GM23338 (cell line): ENCODE data around the gene CD70. TPM values are rescaled to one million over a fixed set of nuclear protein-coding genes. Genes with fewer than 3 reads are reported as not detected.

ENCODE experiments used
- ATAC-seq: fragments of 200-7000 bp; cut with Tn5 transposase; 3 replicates; pipeline ENCODE4 v1.9.1; 2020
- DNase-seq: peaks from one replicate; pipeline ENCODE4 v3.0.0-alpha.2; 2015; ENCODE audit warnings: low spot score
- H2AFZ ChIP-seq: fragments of 200-600 bp; sonication (generic); 2 replicates; pipeline ENCODE4 v1.8.0; 2016; ENCODE audit warnings: antibody characterized with exemption, mild to moderate bottlenecking, moderate library complexity
- H3F3A ChIP-seq: fragments of 200-600 bp; sonication (generic); replicated peaks from 2 replicates; pipeline ENCODE4 v1.8.0; 2017; ENCODE audit warnings: antibody characterized with exemption, mixed run types, low read depth
- H3K27ac ChIP-seq: fragments of 200-600 bp; sonication (generic); 2 replicates; pipeline ENCODE4 v1.6.1; 2016; ENCODE audit warnings: low read depth
- H3K27me3 ChIP-seq: fragments of 200-600 bp; sonication (generic); 2 replicates; pipeline ENCODE4 v1.8.0; 2016; ENCODE audit warnings: mild to moderate bottlenecking, mixed run types, moderate library complexity; ENCODE audit not compliant: insufficient read depth
- H3K36me3 ChIP-seq: fragments of 200-600 bp; sonication (generic); 2 replicates; pipeline ENCODE4 v1.8.0; 2016; ENCODE audit warnings: mild to moderate bottlenecking; ENCODE audit not compliant: insufficient read depth
- H3K4me1 ChIP-seq: fragments of 200-600 bp; sonication (generic); 2 replicates; pipeline ENCODE4 v1.8.0; 2016; ENCODE audit warnings: mild to moderate bottlenecking, moderate library complexity; ENCODE audit not compliant: insufficient read depth
- H3K4me2 ChIP-seq: fragments of 200-600 bp; sonication (generic); 2 replicates; pipeline ENCODE4 v1.7.1; 2017; ENCODE audit warnings: mixed run types
- H3K4me3 ChIP-seq: fragments of 200-600 bp; sonication (generic); 2 replicates; pipeline ENCODE4 v1.6.1; 2016; ENCODE audit warnings: mixed run types
- H3K79me2 ChIP-seq: fragments of 200-600 bp; sonication (generic); replicated peaks from 2 replicates; pipeline ENCODE4 v1.8.0; 2017; ENCODE audit warnings: mild to moderate bottlenecking; ENCODE audit not compliant: insufficient read depth
- H3K9me2 ChIP-seq: fragments of 200-600 bp; sonication (generic); 2 replicates; pipeline ENCODE4 v1.8.0; 2017; ENCODE audit not compliant: insufficient read depth
- H4K20me1 ChIP-seq: fragments of 200-600 bp; sonication (generic); replicated peaks from 2 replicates; pipeline ENCODE4 v1.8.0; 2017; ENCODE audit warnings: mild to moderate bottlenecking; ENCODE audit not compliant: insufficient read depth
- H3K27ac Mint-ChIP-seq: 2 replicates; pipeline ENCODE4 v1.8.0; 2020; ENCODE audit warnings: inconsistent platforms, mild to moderate bottlenecking, moderate library complexity, mixed read lengths
- H3K27me3 Mint-ChIP-seq: 3 replicates; pipeline ENCODE4 v1.8.0; 2022; ENCODE audit warnings: low read depth, mild to moderate bottlenecking, moderate library complexity, mixed read lengths, inconsistent platforms; ENCODE audit not compliant: insufficient read depth, poor library complexity
- H3K36me3 Mint-ChIP-seq: 3 replicates; pipeline ENCODE4 v1.8.0; 2021; ENCODE audit warnings: low read depth, mild to moderate bottlenecking, inconsistent platforms, moderate library complexity, mixed read lengths
- H3K4me1 Mint-ChIP-seq: 3 replicates; pipeline ENCODE4 v1.8.0; 2020; ENCODE audit warnings: mild to moderate bottlenecking, inconsistent platforms, mixed read lengths
- H3K4me3 Mint-ChIP-seq: 3 replicates; pipeline ENCODE4 v1.8.0; 2021; ENCODE audit warnings: moderate library complexity, mild to moderate bottlenecking, inconsistent platforms, mixed read lengths
- H3K9me3 Mint-ChIP-seq: 3 replicates; pipeline ENCODE4 v1.8.0; 2020; ENCODE audit warnings: moderate library complexity, mild to moderate bottlenecking, inconsistent platforms, mixed read lengths
- CREB1 ChIP-seq: fragments of 250-450 bp; sonication (Bioruptor Pico); IDR thresholded peaks from 2 replicates; pipeline ENCODE4 v1.5.0; 2020; ENCODE audit warnings: low read depth, mild to moderate bottlenecking, moderate library complexity
- EZH2 ChIP-seq: fragments of 200-600 bp; sonication (generic); IDR thresholded peaks from one replicate; pipeline ENCODE4 v1.8.0; 2017; ENCODE audit warnings: antibody characterized with exemption, mild to moderate bottlenecking, low read depth; ENCODE audit not compliant: unreplicated experiment
- EZH2phosphoT487 ChIP-seq: fragments of 200-600 bp; sonication (generic); IDR thresholded peaks from one replicate; pipeline ENCODE4 v1.8.1; 2018; ENCODE audit warnings: antibody characterized with exemption; ENCODE audit not compliant: unreplicated experiment
- JUNB ChIP-seq: IDR thresholded peaks from one replicate; pipeline ENCODE4 v1.6.1; 2016; ENCODE audit warnings: antibody characterized with exemption; ENCODE audit not compliant: unreplicated experiment
- NANOG ChIP-seq: IDR thresholded peaks from 2 replicates; pipeline ENCODE4 v1.6.1; 2016; ENCODE audit warnings: antibody characterized with exemption, borderline replicate concordance
- POLR2AphosphoS5 ChIP-seq: IDR thresholded peaks from 2 replicates; pipeline ENCODE4 v1.6.1; 2016; ENCODE audit warnings: antibody characterized with exemption, low read depth
- STAT1 ChIP-seq: IDR thresholded peaks from one replicate; pipeline ENCODE4 v1.6.1; 2016; ENCODE audit warnings: antibody characterized with exemption; ENCODE audit not compliant: unreplicated experiment
- ZNF114 ChIP-seq: fragments of 250-450 bp; sonication (Bioruptor Pico); IDR thresholded peaks from 2 replicates; pipeline ENCODE4 v1.5.0; 2020; ENCODE audit warnings: mild to moderate bottlenecking, moderate library complexity
- ZNF331 ChIP-seq: fragments of 250-450 bp; sonication (Bioruptor Pico); IDR thresholded peaks from 2 replicates; pipeline ENCODE4 v1.5.0; 2020; ENCODE audit warnings: low read depth, mild to moderate bottlenecking, moderate library complexity
- polyA plus RNA-seq: library from polyadenylated mRNA; unstranded; fragments of >200 nt; fragmentation: Nextera tagmentation; extraction: Ambion mirVana; gene quantifications from 2 replicates; pipeline ENCODE4 v1.2.1, GENCODE V29; 2016
- total RNA-seq: library from RNA; depleted of rRNA; stranded (reverse); fragments of >200 nt; shearing (Covaris generic); gene quantifications from 2 replicates; pipeline ENCODE4 v1.2.3, GENCODE V29; 2014
- TF ChIP-seq, protein P1 (sequence below): IDR thresholded peaks from 2 replicates; pipeline ENCODE4 v1.6.1; 2016; ENCODE audit warnings: antibody characterized with exemption
- TF ChIP-seq, protein P2 (sequence below): fragments of 250-450 bp; sonication (Bioruptor Pico); IDR thresholded peaks from 2 replicates; pipeline ENCODE4 v1.5.0; 2020; ENCODE audit warnings: mild to moderate bottlenecking, moderate library complexity
- TF ChIP-seq, protein P3 (sequence below), 2 experiments: fragments of 200-600 bp in 1 of 2; sonication (generic) in 1 of 2; conservative IDR thresholded peaks; 2 replicates each; pipeline versions ENCODE4 v1.5.1 to v1.6.1; 2016 to 2017; ENCODE audit warnings: antibody characterized with exemption in 2 of 2, low read depth in 2 of 2, mild to moderate bottlenecking in 2 of 2, moderate library complexity in 1 of 2
- TF ChIP-seq, protein P4 (sequence below): IDR thresholded peaks from one replicate; pipeline ENCODE4 v1.6.1; 2018; ENCODE audit warnings: antibody characterized with exemption; ENCODE audit not compliant: unreplicated experiment

CD70 gene
- total and polyA plus RNA-seq, 2 experiments from 2014 or later, result 2.0 to 7.3 TPM

DNA sequence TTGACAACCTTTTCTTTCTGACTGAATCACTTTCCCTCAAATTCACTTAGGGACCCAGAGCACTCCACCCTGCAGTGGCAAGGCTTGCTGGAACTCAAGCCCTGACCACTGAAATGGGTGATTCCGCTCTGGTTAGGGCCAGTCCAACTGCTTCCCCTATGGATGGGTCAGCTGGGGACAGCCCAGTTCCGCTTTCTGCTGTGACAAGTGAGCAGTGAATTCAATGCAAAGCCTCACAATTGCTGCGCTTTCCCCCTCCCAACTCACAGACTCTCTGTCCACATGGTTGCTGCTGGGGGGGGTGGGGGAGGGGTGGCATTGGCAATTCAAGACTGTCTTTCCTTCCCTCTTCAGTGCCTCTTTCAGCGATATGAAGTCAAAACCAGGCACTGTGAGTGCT lies 18.7 kb downstream of the CD70 start:
- peak; percentile 9 for DNase-seq
- Histone ChIP-seq H3K79me2 (no peaks in the 10 kb centered on the region), H2AFZ (peak overlapping the region; percentile 85; the same call in 1 of the 2 replicates), H3K4me1 (peaks cover 19% of the 10 kb centered on the region), H3K4me3 (no peak overlapping the region), H3K27me3 (no peaks in the 10 kb centered on the region), H3K4me2 (no peak overlapping the region), H4K20me1 (no peaks in the 10 kb centered on the region), H3K27ac (no peak overlapping the region), H3F3A (no peaks in the 10 kb centered on the region), H3K9me2 (no peaks in the 10 kb centered on the region; the same call in 1 of the 2 replicates), H3K36me3 (no peaks in the 10 kb centered on the region)
- Mint-ChIP-seq H3K9me3 (peaks cover 53% of the 10 kb centered on the region), H3K27me3 (no peaks in the 10 kb centered on the region), H3K36me3 (peaks cover 9% of the 10 kb centered on the region; the same call in 1 of the 3 replicates), H3K4me1 (no peaks in the 10 kb centered on the region), H3K27ac (no peak overlapping the region), H3K4me3 (no peak overlapping the region)
- TF ChIP-seq NANOG (no peak), STAT1 (no peak), EZH2phosphoT487 (no peak), ZNF114 (no peak), EZH2 (no peak), CREB1 (CRISPR knock-in tag) (no peak), POLR2AphosphoS5 (no peak), ZNF331 (CRISPR knock-in tag) (no peak), JUNB (no peak)
- TF ChIP-seq, protein P1, sequence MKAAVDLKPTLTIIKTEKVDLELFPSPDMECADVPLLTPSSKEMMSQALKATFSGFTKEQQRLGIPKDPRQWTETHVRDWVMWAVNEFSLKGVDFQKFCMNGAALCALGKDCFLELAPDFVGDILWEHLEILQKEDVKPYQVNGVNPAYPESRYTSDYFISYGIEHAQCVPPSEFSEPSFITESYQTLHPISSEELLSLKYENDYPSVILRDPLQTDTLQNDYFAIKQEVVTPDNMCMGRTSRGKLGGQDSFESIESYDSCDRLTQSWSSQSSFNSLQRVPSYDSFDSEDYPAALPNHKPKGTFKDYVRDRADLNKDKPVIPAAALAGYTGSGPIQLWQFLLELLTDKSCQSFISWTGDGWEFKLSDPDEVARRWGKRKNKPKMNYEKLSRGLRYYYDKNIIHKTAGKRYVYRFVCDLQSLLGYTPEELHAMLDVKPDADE, result no peak
- TF ChIP-seq, protein P2, sequence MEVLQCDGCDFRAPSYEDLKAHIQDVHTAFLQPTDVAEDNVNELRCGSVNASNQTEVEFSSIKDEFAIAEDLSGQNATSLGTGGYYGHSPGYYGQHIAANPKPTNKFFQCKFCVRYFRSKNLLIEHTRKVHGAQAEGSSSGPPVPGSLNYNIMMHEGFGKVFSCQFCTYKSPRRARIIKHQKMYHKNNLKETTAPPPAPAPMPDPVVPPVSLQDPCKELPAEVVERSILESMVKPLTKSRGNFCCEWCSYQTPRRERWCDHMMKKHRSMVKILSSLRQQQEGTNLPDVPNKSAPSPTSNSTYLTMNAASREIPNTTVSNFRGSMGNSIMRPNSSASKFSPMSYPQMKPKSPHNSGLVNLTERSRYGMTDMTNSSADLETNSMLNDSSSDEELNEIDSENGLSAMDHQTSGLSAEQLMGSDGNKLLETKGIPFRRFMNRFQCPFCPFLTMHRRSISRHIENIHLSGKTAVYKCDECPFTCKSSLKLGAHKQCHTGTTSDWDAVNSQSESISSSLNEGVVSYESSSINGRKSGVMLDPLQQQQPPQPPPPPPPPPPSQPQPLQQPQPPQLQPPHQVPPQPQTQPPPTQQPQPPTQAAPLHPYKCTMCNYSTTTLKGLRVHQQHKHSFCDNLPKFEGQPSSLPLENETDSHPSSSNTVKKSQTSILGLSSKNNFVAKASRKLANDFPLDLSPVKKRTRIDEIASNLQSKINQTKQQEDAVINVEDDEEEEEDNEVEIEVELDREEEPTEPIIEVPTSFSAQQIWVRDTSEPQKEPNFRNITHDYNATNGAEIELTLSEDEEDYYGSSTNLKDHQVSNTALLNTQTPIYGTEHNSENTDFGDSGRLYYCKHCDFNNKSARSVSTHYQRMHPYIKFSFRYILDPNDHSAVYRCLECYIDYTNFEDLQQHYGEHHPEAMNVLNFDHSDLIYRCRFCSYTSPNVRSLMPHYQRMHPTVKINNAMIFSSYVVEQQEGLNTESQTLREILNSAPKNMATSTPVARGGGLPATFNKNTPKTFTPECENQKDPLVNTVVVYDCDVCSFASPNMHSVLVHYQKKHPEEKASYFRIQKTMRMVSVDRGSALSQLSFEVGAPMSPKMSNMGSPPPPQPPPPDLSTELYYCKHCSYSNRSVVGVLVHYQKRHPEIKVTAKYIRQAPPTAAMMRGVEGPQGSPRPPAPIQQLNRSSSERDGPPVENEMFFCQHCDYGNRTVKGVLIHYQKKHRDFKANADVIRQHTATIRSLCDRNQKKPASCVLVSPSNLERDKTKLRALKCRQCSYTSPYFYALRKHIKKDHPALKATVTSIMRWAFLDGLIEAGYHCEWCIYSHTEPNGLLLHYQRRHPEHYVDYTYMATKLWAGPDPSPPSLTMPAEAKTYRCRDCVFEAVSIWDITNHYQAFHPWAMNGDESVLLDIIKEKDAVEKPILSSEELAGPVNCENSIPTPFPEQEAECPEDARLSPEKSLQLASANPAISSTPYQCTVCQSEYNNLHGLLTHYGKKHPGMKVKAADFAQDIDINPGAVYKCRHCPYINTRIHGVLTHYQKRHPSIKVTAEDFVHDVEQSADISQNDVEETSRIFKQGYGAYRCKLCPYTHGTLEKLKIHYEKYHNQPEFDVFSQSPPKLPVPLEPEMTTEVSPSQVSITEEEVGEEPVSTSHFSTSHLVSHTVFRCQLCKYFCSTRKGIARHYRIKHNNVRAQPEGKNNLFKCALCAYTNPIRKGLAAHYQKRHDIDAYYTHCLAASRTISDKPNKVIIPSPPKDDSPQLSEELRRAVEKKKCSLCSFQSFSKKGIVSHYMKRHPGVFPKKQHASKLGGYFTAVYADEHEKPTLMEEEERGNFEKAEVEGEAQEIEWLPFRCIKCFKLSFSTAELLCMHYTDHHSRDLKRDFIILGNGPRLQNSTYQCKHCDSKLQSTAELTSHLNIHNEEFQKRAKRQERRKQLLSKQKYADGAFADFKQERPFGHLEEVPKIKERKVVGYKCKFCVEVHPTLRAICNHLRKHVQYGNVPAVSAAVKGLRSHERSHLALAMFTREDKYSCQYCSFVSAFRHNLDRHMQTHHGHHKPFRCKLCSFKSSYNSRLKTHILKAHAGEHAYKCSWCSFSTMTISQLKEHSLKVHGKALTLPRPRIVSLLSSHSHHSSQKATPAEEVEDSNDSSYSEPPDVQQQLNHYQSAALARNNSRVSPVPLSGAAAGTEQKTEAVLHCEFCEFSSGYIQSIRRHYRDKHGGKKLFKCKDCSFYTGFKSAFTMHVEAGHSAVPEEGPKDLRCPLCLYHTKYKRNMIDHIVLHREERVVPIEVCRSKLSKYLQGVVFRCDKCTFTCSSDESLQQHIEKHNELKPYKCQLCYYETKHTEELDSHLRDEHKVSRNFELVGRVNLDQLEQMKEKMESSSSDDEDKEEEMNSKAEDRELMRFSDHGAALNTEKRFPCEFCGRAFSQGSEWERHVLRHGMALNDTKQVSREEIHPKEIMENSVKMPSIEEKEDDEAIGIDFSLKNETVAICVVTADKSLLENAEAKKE (CRISPR knock-in tag), result no peak
- TF ChIP-seq, protein P3, sequence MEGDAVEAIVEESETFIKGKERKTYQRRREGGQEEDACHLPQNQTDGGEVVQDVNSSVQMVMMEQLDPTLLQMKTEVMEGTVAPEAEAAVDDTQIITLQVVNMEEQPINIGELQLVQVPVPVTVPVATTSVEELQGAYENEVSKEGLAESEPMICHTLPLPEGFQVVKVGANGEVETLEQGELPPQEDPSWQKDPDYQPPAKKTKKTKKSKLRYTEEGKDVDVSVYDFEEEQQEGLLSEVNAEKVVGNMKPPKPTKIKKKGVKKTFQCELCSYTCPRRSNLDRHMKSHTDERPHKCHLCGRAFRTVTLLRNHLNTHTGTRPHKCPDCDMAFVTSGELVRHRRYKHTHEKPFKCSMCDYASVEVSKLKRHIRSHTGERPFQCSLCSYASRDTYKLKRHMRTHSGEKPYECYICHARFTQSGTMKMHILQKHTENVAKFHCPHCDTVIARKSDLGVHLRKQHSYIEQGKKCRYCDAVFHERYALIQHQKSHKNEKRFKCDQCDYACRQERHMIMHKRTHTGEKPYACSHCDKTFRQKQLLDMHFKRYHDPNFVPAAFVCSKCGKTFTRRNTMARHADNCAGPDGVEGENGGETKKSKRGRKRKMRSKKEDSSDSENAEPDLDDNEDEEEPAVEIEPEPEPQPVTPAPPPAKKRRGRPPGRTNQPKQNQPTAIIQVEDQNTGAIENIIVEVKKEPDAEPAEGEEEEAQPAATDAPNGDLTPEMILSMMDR (conservative IDR thresholded peaks at IDR 0.05; ENCODE audit: low read depth in 2 of 2), result no peak
- TF ChIP-seq, protein P4, sequence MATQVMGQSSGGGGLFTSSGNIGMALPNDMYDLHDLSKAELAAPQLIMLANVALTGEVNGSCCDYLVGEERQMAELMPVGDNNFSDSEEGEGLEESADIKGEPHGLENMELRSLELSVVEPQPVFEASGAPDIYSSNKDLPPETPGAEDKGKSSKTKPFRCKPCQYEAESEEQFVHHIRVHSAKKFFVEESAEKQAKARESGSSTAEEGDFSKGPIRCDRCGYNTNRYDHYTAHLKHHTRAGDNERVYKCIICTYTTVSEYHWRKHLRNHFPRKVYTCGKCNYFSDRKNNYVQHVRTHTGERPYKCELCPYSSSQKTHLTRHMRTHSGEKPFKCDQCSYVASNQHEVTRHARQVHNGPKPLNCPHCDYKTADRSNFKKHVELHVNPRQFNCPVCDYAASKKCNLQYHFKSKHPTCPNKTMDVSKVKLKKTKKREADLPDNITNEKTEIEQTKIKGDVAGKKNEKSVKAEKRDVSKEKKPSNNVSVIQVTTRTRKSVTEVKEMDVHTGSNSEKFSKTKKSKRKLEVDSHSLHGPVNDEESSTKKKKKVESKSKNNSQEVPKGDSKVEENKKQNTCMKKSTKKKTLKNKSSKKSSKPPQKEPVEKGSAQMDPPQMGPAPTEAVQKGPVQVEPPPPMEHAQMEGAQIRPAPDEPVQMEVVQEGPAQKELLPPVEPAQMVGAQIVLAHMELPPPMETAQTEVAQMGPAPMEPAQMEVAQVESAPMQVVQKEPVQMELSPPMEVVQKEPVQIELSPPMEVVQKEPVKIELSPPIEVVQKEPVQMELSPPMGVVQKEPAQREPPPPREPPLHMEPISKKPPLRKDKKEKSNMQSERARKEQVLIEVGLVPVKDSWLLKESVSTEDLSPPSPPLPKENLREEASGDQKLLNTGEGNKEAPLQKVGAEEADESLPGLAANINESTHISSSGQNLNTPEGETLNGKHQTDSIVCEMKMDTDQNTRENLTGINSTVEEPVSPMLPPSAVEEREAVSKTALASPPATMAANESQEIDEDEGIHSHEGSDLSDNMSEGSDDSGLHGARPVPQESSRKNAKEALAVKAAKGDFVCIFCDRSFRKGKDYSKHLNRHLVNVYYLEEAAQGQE, result no peak
- no peak for ATAC-seq
